ENCODE data around the gene SYTL3.

Gene SYTL3

GRCh38 chr6:158781692-158782373, 132.0 kb downstream of the SYTL3 start:
- peak overlapping the region; percentile 50 to 81 (median 51) for H3K27ac Mint-ChIP-seq
- TF ChIP-seq CTCF (IDR thresholded peaks at IDR 0.05; ENCODE audit: unreplicated experiment in 3 of 3): no peak
- no peaks in the 10 kb centered on the region for H3K9me3 Mint-ChIP-seq
- H3K4me1 Mint-ChIP-seq: peaks cover 7% of the 10 kb centered on the region
- no peaks in the 10 kb centered on the region for H3K27me3 Mint-ChIP-seq (ENCODE audit: low read depth)
- H3K36me3 Mint-ChIP-seq (ENCODE audit: low read depth): peaks cover 73% of the 10 kb centered on the region
- no peak overlapping the region for H3K4me3 Mint-ChIP-seq

- no peaks in the 10 kb centered on the region for H3K9me3 Mint-ChIP-seq
- peak overlapping the region in 1 of 3 experiments; percentile 68 for H3K27ac Mint-ChIP-seq
- no peak for TF ChIP-seq CTCF (IDR thresholded peaks at IDR 0.05; ENCODE audit: unreplicated experiment in 3 of 3)
- H3K4me3 Mint-ChIP-seq: no peak overlapping the region
- H3K27me3 Mint-ChIP-seq (ENCODE audit: low read depth): no peaks in the 10 kb centered on the region
- peaks cover 7% of the 10 kb centered on the region for H3K4me1 Mint-ChIP-seq
- peaks cover 73% of the 10 kb centered on the region for H3K36me3 Mint-ChIP-seq (ENCODE audit: low read depth)
These were observed 132.7 kb downstream of the SYTL3 start for GRCh38 chr6:158782432-158783166.

- no peak overlapping the region for H3K27ac Mint-ChIP-seq
- peaks cover 74% of the 10 kb centered on the region for H3K36me3 Mint-ChIP-seq (ENCODE audit: low read depth)
- H3K4me3 Mint-ChIP-seq: no peak overlapping the region
- H3K27me3 Mint-ChIP-seq (ENCODE audit: low read depth): no peaks in the 10 kb centered on the region
- TF ChIP-seq CTCF (IDR thresholded peaks at IDR 0.05; ENCODE audit: unreplicated experiment in 3 of 3): no peak
- H3K9me3 Mint-ChIP-seq: no peaks in the 10 kb centered on the region
- peaks cover 7% of the 10 kb centered on the region for H3K4me1 Mint-ChIP-seq
These were observed 133.3 kb downstream of the SYTL3 start for GRCh38 chr6:158783167-158783450.

- Mint-ChIP-seq H3K9me3 (no peaks in the 10 kb centered on the region), H3K4me3 (no peak overlapping the region), H3K36me3 (ENCODE audit: low read depth) (peaks cover 71% of the 10 kb centered on the region), H3K27ac (no peak overlapping the region), H3K4me1 (peaks cover 7% of the 10 kb centered on the region), H3K27me3 (ENCODE audit: low read depth) (no peaks in the 10 kb centered on the region)
- TF ChIP-seq CTCF (IDR thresholded peaks at IDR 0.05; ENCODE audit: unreplicated experiment in 3 of 3): no peak
These were observed 134.0 kb downstream of the SYTL3 start for GRCh38 chr6:158783851-158784250.

- H3K9me3 Mint-ChIP-seq: no peaks in the 10 kb centered on the region
- no peaks in the 10 kb centered on the region for H3K27me3 Mint-ChIP-seq (ENCODE audit: low read depth)
- peaks cover 7% of the 10 kb centered on the region for H3K4me1 Mint-ChIP-seq
- peak overlapping the region in 1 of 3 experiments; percentile 28 for H3K27ac Mint-ChIP-seq
- no peak overlapping the region for H3K4me3 Mint-ChIP-seq
- no peak for TF ChIP-seq CTCF (IDR thresholded peaks at IDR 0.05; ENCODE audit: unreplicated experiment in 3 of 3)
- peaks cover 69% of the 10 kb centered on the region for H3K36me3 Mint-ChIP-seq (ENCODE audit: low read depth)
These were observed 134.7 kb downstream of the SYTL3 start for GRCh38 chr6:158784505-158784904.

- no peak overlapping the region for H3K4me3 Mint-ChIP-seq
- H3K36me3 Mint-ChIP-seq (ENCODE audit: low read depth): peaks cover 74% of the 10 kb centered on the region
- no peak overlapping the region for H3K27ac Mint-ChIP-seq
- no peaks in the 10 kb centered on the region for H3K9me3 Mint-ChIP-seq
- peaks cover 7% of the 10 kb centered on the region for H3K4me1 Mint-ChIP-seq
- TF ChIP-seq CTCF (IDR thresholded peaks at IDR 0.05; ENCODE audit: unreplicated experiment in 3 of 3): no peak
- no peaks in the 10 kb centered on the region for H3K27me3 Mint-ChIP-seq (ENCODE audit: low read depth)
These were observed 135.2 kb downstream of the SYTL3 start for GRCh38 chr6:158785036-158785435.
